A673 (cell line): ENCODE measurements around the gene CDK19. TPM values are rescaled to one million over a fixed set of nuclear protein-coding genes. Genes with fewer than 3 reads are reported as not detected.

ENCODE experiments used
- Bru-seq: library from RNA; stranded (reverse); fragments of 400-500 nt; gene quantifications from one replicate; lab custom pipeline; 2021; lab: Mats Ljungman, UMichigan
- BruChase-seq, 2 experiments: library from RNA; stranded (reverse); fragments of 400-500 nt; gene quantifications; one replicate each; lab custom pipeline; 2021; lab: Mats Ljungman, UMichigan
- BruUV-seq: library from RNA; stranded (reverse); fragments of 400-500 nt; replicated peaks from 2 replicates; lab custom pipeline; 2021; lab: Mats Ljungman, UMichigan
- CTCF ChIA-PET: fragments of 300-600 bp; sonication (Branson Sonifier 250); formaldehyde crosslinking; loops from one replicate; lab custom pipeline; 2022; ENCODE audit warnings: antibody characterized with exemption; lab: Charles Lee
- POLR2A ChIA-PET: fragments of 300-600 bp; sonication (Branson Sonifier 250); formaldehyde crosslinking; loops from one replicate; lab custom pipeline; 2022; ENCODE audit warnings: antibody characterized with exemption; ENCODE audit not compliant: low non-redundant PET; lab: Charles Lee
- DNase-seq: peaks from one replicate; pipeline ENCODE4 v3.0.0-alpha.2; 2015; ENCODE audit warnings: low spot score
- H3K27ac ChIP-seq: fragments of 200-600 bp; sonication (generic); 2 replicates; pipeline ENCODE4 v1.5.1; 2016; ENCODE audit warnings: mixed run types, low read depth, mild to moderate bottlenecking, mixed read lengths, antibody characterized with exemption, low read length; ENCODE audit not compliant: poor library complexity, severe bottlenecking
- H3K27me3 ChIP-seq: fragments of 200-600 bp; sonication (generic); replicated peaks from 2 replicates; pipeline ENCODE4 v1.6.1; 2017; ENCODE audit warnings: mixed run types, low read depth, mild to moderate bottlenecking, mixed read lengths, antibody characterized with exemption, low read length; ENCODE audit not compliant: insufficient read depth, poor library complexity
- H3K36me3 ChIP-seq: fragments of 200-600 bp; sonication (generic); 2 replicates; pipeline ENCODE4 v1.6.1; 2016; ENCODE audit warnings: mixed run types, mild to moderate bottlenecking, mixed read lengths, antibody characterized with exemption, low read length; ENCODE audit not compliant: insufficient read depth, poor library complexity, severe bottlenecking
- H3K4me1 ChIP-seq: fragments of 200-600 bp; sonication (generic); 2 replicates; pipeline ENCODE4 v1.6.1; 2017; ENCODE audit warnings: mixed run types, mild to moderate bottlenecking, mixed read lengths, antibody characterized with exemption, low read length; ENCODE audit not compliant: insufficient read depth, poor library complexity, severe bottlenecking
- H3K4me3 ChIP-seq: fragments of 200-600 bp; sonication (generic); 2 replicates; pipeline ENCODE4 v1.5.1; 2016; ENCODE audit warnings: low read depth, mixed run types, mild to moderate bottlenecking, mixed read lengths, low read length; ENCODE audit not compliant: poor library complexity, severe bottlenecking
- H3K9me3 ChIP-seq: fragments of 200-600 bp; sonication (generic); 2 replicates; pipeline ENCODE4 v1.6.1; 2016; ENCODE audit warnings: mixed run types, low read depth, mild to moderate bottlenecking, mixed read lengths, antibody characterized with exemption, low read length; ENCODE audit not compliant: poor library complexity, severe bottlenecking
- CTCF ChIP-seq: fragments of 300-800, 200-600 bp; sonication (generic); conservative IDR thresholded peaks from 2 replicates; pipeline ENCODE4 v1.5.1; 2017; ENCODE audit warnings: low read depth, mild to moderate bottlenecking, antibody characterized with exemption, low read length, moderate library complexity, mixed read lengths
- EZH2 ChIP-seq: fragments of 200-600 bp; sonication (generic); IDR thresholded peaks from 2 replicates; pipeline ENCODE4 v1.6.1; 2017; ENCODE audit warnings: borderline replicate concordance, low read depth, mild to moderate bottlenecking, mixed read lengths, antibody characterized with exemption, low read length; ENCODE audit not compliant: poor library complexity, severe bottlenecking
- intact Hi-C: fragments of 100-400 bp; cut with micrococcal nuclease; formaldehyde crosslinking; loops from one replicate; pipeline ENCODE4 v1.10.0; 2022; ENCODE audit not compliant: unreplicated experiment
- long read RNA-seq: library from polyadenylated mRNA; stranded (forward); transcript quantifications from one replicate; pipeline ENCODE4 v2.0.0, GENCODE V29; 2022
- total RNA-seq: library from RNA; stranded (reverse); gene quantifications from 2 replicates; pipeline ENCODE4 v1.2.3, GENCODE V29; 2021

The CDK19 gene
- total RNA-seq (23.7 and 27.4 TPM in 2 replicates), Bru-seq, nascent RNA (percentile 72 among the genes with signal in this experiment), BruChase-seq, experiment 1, labeled RNA remaining after a 2-hour chase (percentile 69 among the genes with signal in this experiment), BruChase-seq, experiment 2, labeled RNA remaining after a 6-hour chase (percentile 74 among the genes with signal in this experiment)
- long read RNA-seq, full-length matches to known transcripts, result 2 of 8 reads
- long read RNA-seq, partial matches to known transcripts, result 0 of 8 reads
- long read RNA-seq, other reads (novel, unspliced or antisense), result 6 of 8 reads

- intact Hi-C loops, result loop anchor here (1.0 to 2.0 kb wide), 2 partner anchors 61 to 287 kb away; no protein-coding TSS in a partner anchor
- ChIA-PET POLR2A (interaction anchor here (0.5 to 2.0 kb wide), 4 partner anchors 13 to 262 kb away, joined by 4 to 32 read pairs (median 5); partner anchors contain the start of gene AMD1), CTCF (interaction anchor here (0.6 to 1.3 kb wide), 2 partner anchors 126 to 133 kb away, joined by 3 to 10 read pairs; no protein-coding TSS in a partner anchor)
- peak; percentile 99 for DNase-seq
- peak within 1 kb of the TSS; percentile 97 for H3K27ac ChIP-seq
- H3K36me3 ChIP-seq, result no peaks in the 10 kb centered on the region
- TF ChIP-seq EZH2 (no peak), CTCF (no peak)
- peaks cover 10% of the 10 kb centered on the region for H3K4me1 ChIP-seq
- H3K27me3 ChIP-seq, result no peaks in the 10 kb centered on the region
- H3K9me3 ChIP-seq, result no peaks in the 10 kb centered on the region
- H3K4me3 ChIP-seq, result peak within 1 kb of the TSS; percentile 74
- no TSS peak for BruUV-seq
Observed at GRCh38 chr6:110815411-110816409, at the start of gene CDK19. CDK19 (minus strand) TSS chr6:110815469; CDS start chr6:110815136, 333 bp downstream.

GRCh38 chr6:110864824-110865223 lies 49.6 kb upstream of the CDK19 start:
- Histone ChIP-seq H3K9me3 (no peaks in the 10 kb centered on the region), H3K4me3 (no peak overlapping the region), H3K27ac (no peak overlapping the region), H3K27me3 (no peaks in the 10 kb centered on the region), H3K36me3 (no peaks in the 10 kb centered on the region), H3K4me1 (peaks cover 7% of the 10 kb centered on the region)
- DNase-seq, result peak; percentile 33
- BruUV-seq, result no TSS peak
- TF ChIP-seq EZH2, result no peak
- TF ChIP-seq CTCF, result no peak
- CTCF ChIA-PET, result no interaction called here
- intact Hi-C loops, result no loop called here
- POLR2A ChIA-PET, result interaction anchor here (2.6 kb wide), 1 partner anchor 10 kb away, joined by 9 read pairs; the partner anchor contains the start of gene AMD1

GRCh38 chr6:110859335-110859792 lies 44.1 kb upstream of the CDK19 start:
- no peak for DNase-seq
- Histone ChIP-seq H3K27ac (no peak overlapping the region), H3K27me3 (no peaks in the 10 kb centered on the region), H3K4me1 (no peaks in the 10 kb centered on the region), H3K4me3 (no peak overlapping the region), H3K36me3 (no peaks in the 10 kb centered on the region), H3K9me3 (no peaks in the 10 kb centered on the region)
- POLR2A ChIA-PET, result no interaction called here
- CTCF ChIA-PET, result no interaction called here
- BruUV-seq, result no TSS peak
- TF ChIP-seq EZH2, result no peak
- no peak for TF ChIP-seq CTCF
- intact Hi-C loops, result no loop called here
